H1 (cell line): ENCODE measurements around the gene PXMP4. TPM values are rescaled to one million over a fixed set of nuclear protein-coding genes. Genes with fewer than 3 reads are reported as not detected.

Experiments used
- BACH1 ChIP-seq: IDR thresholded peaks from 2 replicates; pipeline ENCODE4 v1.6.1; 2012; ENCODE audit warnings: low read length, improper control_type of control experiment
- JUND ChIP-seq: IDR thresholded peaks from 2 replicates; pipeline ENCODE4 v1.6.1; 2011; ENCODE audit warnings: mild to moderate bottlenecking, improper control_type of control experiment, low read length
- SIN3A ChIP-seq, 2 experiments: IDR thresholded peaks in 1 of 2; conservative IDR thresholded peaks in 1 of 2; 2 replicates each; pipeline ENCODE4 v1.6.1; 2011 to 2012; ENCODE audit warnings: low read length in 2 of 2, improper control_type of control experiment in 1 of 2, low read depth in 1 of 2, mild to moderate bottlenecking in 1 of 2
- TAF1 ChIP-seq: IDR thresholded peaks from 2 replicates; pipeline ENCODE4 v1.6.1; 2011; ENCODE audit warnings: mild to moderate bottlenecking, low read depth, low read length
- TCF12 ChIP-seq: IDR thresholded peaks from 2 replicates; pipeline ENCODE4 v1.6.1; 2011; ENCODE audit warnings: low read depth, mild to moderate bottlenecking, low read length
- polyA plus RNA-seq, 7 experiments: library from polyadenylated mRNA; depleted of rRNA in 3 of 7; stranded (reverse) in 5 of 7; unstranded in 2 of 7; fragments of >200 nt in 5 of 7; fragments of 200-250 nt in 2 of 7; gene quantifications; 1 replicate in 5 of 7; 2 replicates in 1 of 7; 4 replicates in 1 of 7; pipeline versions ENCODE4 v1.2.1 to v1.2.3, GENCODE V29; 2011 to 2013; ENCODE audit warnings: missing spikeins in 2 of 7, mixed read lengths in 2 of 7
- total RNA-seq: library from RNA; stranded (reverse); fragmentation: NEBNext Ultra II Directional; extraction: Animal tissue kit (Norgen Biotek cat#: 25700); gene quantifications from 2 replicates; pipeline ENCODE4 v1.2.1, GENCODE V29; 2021
- TF ChIP-seq, protein P1 (sequence below): fragments of 300-600 bp; sonication (generic); IDR thresholded peaks from 2 replicates; pipeline ENCODE4 v1.7.1; 2012; ENCODE audit warnings: low read length, moderate library complexity, mild to moderate bottlenecking, inconsistent platforms; ENCODE audit not compliant: insufficient replicate concordance
- TF ChIP-seq, protein P2 (sequence below), 3 experiments: IDR thresholded peaks; 1 replicate in 2 of 3; 2 replicates in 1 of 3; pipeline versions ENCODE4 v1.5.1 to v1.6.1; 2011; ENCODE audit warnings: low read length in 3 of 3, mild to moderate bottlenecking in 3 of 3, inconsistent platforms in 2 of 3, low read depth in 1 of 3, moderate library complexity in 1 of 3; ENCODE audit not compliant: insufficient read depth in 1 of 3; ENCODE audit errors: control extremely low read depth in 1 of 3

PXMP4 gene
- total and polyA plus RNA-seq, 2 of the 8 experiments (the other 6 are each of a cell fraction or from before 2014, with no cell fraction given), result 3.3 to 3.4 TPM

DNA sequence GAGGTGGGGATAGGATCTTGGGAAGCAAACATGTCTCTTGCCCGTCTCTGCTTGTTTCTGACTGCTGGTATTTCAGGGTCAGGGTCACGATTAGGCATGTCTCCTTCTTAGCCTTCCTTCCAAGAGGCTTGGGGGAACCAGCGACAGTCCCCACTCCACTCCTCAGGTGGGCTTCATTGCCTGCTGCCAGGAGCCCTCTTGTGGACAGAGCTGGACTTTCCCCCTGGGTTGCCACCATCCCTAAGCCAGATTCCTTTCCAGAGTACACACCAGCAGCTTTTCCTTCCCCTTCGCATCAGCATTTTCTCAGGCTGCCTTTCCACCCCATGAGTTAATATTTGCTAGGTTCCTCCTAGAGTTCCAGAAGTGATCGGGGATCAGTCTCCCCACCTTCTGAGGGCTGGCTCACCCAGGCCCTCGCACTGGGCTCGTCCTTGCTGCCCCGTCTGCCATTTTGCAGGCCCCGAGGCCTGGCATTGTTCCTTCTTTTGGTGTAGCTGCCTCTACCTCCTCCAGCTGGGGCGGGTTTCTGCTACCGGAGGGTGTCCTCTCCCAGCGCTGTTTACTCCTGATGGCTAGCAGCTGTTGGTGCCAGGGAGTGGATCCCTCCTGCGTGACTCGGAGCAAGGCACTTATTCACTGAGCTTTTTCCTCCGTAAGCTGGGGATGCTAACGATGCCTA is 66.8 kb downstream of the PXMP4 start (continued):
- TF ChIP-seq, protein P1, sequence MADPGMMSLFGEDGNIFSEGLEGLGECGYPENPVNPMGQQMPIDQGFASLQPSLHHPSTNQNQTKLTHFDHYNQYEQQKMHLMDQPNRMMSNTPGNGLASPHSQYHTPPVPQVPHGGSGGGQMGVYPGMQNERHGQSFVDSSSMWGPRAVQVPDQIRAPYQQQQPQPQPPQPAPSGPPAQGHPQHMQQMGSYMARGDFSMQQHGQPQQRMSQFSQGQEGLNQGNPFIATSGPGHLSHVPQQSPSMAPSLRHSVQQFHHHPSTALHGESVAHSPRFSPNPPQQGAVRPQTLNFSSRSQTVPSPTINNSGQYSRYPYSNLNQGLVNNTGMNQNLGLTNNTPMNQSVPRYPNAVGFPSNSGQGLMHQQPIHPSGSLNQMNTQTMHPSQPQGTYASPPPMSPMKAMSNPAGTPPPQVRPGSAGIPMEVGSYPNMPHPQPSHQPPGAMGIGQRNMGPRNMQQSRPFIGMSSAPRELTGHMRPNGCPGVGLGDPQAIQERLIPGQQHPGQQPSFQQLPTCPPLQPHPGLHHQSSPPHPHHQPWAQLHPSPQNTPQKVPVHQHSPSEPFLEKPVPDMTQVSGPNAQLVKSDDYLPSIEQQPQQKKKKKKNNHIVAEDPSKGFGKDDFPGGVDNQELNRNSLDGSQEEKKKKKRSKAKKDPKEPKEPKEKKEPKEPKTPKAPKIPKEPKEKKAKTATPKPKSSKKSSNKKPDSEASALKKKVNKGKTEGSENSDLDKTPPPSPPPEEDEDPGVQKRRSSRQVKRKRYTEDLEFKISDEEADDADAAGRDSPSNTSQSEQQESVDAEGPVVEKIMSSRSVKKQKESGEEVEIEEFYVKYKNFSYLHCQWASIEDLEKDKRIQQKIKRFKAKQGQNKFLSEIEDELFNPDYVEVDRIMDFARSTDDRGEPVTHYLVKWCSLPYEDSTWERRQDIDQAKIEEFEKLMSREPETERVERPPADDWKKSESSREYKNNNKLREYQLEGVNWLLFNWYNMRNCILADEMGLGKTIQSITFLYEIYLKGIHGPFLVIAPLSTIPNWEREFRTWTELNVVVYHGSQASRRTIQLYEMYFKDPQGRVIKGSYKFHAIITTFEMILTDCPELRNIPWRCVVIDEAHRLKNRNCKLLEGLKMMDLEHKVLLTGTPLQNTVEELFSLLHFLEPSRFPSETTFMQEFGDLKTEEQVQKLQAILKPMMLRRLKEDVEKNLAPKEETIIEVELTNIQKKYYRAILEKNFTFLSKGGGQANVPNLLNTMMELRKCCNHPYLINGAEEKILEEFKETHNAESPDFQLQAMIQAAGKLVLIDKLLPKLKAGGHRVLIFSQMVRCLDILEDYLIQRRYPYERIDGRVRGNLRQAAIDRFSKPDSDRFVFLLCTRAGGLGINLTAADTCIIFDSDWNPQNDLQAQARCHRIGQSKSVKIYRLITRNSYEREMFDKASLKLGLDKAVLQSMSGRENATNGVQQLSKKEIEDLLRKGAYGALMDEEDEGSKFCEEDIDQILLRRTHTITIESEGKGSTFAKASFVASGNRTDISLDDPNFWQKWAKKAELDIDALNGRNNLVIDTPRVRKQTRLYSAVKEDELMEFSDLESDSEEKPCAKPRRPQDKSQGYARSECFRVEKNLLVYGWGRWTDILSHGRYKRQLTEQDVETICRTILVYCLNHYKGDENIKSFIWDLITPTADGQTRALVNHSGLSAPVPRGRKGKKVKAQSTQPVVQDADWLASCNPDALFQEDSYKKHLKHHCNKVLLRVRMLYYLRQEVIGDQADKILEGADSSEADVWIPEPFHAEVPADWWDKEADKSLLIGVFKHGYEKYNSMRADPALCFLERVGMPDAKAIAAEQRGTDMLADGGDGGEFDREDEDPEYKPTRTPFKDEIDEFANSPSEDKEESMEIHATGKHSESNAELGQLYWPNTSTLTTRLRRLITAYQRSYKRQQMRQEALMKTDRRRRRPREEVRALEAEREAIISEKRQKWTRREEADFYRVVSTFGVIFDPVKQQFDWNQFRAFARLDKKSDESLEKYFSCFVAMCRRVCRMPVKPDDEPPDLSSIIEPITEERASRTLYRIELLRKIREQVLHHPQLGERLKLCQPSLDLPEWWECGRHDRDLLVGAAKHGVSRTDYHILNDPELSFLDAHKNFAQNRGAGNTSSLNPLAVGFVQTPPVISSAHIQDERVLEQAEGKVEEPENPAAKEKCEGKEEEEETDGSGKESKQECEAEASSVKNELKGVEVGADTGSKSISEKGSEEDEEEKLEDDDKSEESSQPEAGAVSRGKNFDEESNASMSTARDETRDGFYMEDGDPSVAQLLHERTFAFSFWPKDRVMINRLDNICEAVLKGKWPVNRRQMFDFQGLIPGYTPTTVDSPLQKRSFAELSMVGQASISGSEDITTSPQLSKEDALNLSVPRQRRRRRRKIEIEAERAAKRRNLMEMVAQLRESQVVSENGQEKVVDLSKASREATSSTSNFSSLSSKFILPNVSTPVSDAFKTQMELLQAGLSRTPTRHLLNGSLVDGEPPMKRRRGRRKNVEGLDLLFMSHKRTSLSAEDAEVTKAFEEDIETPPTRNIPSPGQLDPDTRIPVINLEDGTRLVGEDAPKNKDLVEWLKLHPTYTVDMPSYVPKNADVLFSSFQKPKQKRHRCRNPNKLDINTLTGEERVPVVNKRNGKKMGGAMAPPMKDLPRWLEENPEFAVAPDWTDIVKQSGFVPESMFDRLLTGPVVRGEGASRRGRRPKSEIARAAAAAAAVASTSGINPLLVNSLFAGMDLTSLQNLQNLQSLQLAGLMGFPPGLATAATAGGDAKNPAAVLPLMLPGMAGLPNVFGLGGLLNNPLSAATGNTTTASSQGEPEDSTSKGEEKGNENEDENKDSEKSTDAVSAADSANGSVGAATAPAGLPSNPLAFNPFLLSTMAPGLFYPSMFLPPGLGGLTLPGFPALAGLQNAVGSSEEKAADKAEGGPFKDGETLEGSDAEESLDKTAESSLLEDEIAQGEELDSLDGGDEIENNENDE, result no peak
- TF ChIP-seq BACH1, result no peak
- no peak for TF ChIP-seq TAF1
- TF ChIP-seq SIN3A (conservative IDR thresholded peaks at IDR 0.05 in 1 of 2, IDR thresholded peaks at IDR 0.05 in 1 of 2; ENCODE audit: low read depth in 1 of 2, low read length in 2 of 2), result peak in 1 of 2 experiments; percentile 53; a peak in 1 of 4 replicates
- TF ChIP-seq, protein P2, sequence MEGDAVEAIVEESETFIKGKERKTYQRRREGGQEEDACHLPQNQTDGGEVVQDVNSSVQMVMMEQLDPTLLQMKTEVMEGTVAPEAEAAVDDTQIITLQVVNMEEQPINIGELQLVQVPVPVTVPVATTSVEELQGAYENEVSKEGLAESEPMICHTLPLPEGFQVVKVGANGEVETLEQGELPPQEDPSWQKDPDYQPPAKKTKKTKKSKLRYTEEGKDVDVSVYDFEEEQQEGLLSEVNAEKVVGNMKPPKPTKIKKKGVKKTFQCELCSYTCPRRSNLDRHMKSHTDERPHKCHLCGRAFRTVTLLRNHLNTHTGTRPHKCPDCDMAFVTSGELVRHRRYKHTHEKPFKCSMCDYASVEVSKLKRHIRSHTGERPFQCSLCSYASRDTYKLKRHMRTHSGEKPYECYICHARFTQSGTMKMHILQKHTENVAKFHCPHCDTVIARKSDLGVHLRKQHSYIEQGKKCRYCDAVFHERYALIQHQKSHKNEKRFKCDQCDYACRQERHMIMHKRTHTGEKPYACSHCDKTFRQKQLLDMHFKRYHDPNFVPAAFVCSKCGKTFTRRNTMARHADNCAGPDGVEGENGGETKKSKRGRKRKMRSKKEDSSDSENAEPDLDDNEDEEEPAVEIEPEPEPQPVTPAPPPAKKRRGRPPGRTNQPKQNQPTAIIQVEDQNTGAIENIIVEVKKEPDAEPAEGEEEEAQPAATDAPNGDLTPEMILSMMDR (IDR thresholded peaks at IDR 0.05; ENCODE audit: control extremely low read depth in 1 of 3, insufficient read depth in 1 of 3, low read depth in 1 of 3, low read length in 3 of 3), result peak; percentile 94 to 97 (median 96)
- 0 out of 2 replicates have a peak, but pooled peaks have one; percentile 30 for TF ChIP-seq TCF12
- TF ChIP-seq JUND, result no peak
